Measurements from ENCODE around the gene HSF2BP.
"Not testable (repeated sequence)": the region's sequence is repeated elsewhere in the genome, so short reads cannot be mapped to it uniquely, and the experiment has no call there.

HSF2BP gene

DNA sequence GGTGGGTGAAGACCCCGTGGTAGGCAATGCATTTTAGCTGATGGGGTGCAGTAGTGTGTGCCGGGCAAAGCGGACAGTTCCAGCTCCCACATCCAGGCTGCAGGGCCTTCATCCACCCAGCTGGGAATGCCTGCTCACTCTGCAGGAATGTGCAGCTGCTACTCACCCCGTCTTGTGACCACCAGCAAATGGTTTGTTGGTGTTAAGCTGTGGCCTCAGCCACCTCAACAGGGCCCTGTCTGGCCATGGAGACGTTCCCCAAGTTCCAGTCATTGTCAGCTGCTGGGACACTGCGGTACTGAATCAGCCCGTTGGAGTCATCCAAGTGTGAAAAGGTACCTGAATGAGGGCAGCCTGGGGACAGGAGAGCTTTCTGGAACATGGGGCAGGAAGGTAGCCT is 161.2 kb downstream of the HSF2BP start:
- in situ Hi-C loops (cut with HindIII; ENCODE audit: low sequenced_read_pairs); DNase-seq (ENCODE audit: low read depth); H3K4me3 ChIP-seq (ENCODE audit: low read depth, low read length): not testable (repeated sequence)

DNA sequence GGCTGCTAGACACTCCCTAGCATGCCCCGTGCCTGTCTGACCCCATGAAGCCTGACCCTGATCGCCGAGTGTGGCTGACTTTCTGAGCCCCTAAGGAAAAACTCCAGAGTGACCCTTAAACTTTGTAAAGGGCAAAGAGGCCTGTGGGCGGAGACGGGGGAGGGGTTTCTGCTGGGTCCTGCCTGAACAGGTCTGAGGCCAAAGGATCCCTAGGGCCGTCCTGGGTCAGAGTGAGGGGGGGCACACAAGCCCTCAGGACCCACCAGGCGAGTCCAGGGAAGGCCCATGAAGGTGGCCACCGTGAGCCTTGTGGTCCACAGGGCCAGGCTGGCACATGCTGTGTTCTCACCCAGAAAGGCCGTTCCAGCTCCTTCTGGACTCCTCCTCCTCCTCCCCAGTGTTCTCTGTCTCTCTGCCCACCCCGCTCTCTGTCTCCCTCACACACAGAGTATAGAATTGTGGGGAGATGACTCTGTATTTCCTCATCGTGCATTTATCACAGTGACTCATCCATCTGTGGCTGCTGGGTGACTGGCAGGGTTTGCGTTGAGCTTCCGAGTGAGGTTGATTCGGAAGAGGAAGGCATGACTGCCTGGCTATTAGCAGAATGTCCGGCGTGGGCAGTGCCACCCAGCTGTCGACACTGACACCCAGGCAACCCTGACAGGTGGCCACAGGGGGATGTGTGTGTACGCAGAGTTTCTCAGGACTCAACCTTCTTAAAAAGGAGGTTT is 164.8 kb downstream of the HSF2BP start:
- DNase-seq (ENCODE audit: low read depth); H3K4me3 ChIP-seq (ENCODE audit: low read depth, low read length); in situ Hi-C loops (cut with HindIII; ENCODE audit: low sequenced_read_pairs): not testable (repeated sequence)

DNA sequence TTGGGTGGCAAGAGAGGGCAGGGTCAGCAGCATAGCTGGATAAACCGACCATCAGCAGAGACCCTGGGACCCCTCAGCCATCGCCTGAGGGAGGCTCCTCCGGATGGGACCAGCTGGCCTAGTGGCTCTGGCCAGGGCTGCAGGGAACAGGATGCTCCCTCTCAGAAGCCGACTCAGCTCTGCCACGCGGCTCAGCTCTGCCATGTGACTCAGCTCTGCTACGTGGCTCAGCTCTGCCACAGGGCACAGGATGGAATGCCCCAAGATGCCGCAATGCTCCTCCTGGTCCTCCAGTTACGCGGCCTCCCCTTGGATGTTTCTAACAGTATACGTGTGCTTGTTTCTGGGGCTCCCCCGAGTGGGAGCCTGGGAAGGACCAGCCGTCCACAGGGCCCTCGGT is 165.8 kb downstream of the HSF2BP start:
- DNase-seq (ENCODE audit: low read depth); in situ Hi-C loops (cut with HindIII; ENCODE audit: low sequenced_read_pairs); H3K4me3 ChIP-seq (ENCODE audit: low read depth, low read length): not testable (repeated sequence)

DNA sequence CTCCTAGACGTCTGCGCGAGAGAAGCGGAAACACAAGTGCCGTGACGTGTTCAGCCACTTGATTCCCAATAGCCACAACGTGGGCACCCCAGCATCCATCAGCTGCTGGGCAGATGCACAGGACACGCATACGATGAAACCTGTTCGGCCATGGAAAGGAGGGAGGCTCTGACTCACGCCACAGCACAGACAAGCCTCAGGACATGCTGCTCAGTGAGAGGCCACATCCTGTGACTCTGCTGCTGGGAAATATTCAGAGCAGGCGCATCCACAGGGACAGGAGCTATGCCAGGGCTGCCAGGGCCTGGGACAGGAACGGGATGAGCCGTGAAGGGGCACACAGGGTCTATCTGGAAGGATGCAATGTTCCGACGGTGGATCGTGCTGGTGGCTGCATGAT is 171.1 kb downstream of the HSF2BP start:
- DNase-seq (ENCODE audit: low read depth); H3K4me3 ChIP-seq (ENCODE audit: low read depth, low read length); in situ Hi-C loops (cut with HindIII; ENCODE audit: low sequenced_read_pairs): not testable (repeated sequence)

DNA sequence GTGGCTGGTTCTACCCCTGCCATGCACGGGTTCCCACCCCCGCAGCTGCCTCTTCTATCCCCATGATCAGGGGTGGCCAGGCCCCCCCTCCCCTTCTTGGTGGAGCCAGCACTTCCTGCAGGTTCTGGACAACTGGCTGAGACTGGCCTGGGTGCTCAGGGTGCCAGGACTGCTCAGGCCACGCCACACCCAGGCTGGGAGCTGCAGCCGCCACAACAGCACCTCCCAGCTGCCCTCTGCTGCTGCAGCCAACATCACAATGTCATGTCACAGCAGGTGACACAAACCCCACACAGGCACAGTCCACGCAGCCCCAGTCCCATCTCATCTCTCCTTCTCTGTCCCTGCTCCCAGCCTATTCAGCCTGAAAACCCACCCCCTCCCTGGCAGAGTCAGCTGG is 173.2 kb downstream of the HSF2BP start:
- H3K4me3 ChIP-seq (ENCODE audit: low read depth, low read length); in situ Hi-C loops (cut with HindIII; ENCODE audit: low sequenced_read_pairs); DNase-seq (ENCODE audit: low read depth): not testable (repeated sequence)

DNA sequence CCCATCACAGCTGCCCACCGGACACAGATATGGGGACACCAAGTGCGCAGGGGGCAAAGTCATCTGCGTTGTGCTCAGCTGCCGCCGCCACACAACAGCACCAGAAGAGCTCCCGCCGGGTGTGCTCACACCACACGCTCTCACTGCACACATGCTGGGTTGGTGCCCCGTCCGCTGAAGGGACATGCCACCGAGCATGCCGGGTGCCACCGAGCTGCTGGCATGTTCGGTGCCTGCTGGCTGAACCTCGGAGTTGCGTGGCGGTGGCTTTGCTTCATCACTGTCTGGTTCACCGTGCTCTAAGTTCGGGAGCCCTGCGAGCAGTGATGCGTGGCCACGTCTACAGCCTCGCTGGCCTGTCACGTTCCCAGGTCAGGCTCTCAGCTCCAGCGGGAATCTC is 174.3 kb downstream of the HSF2BP start:
- in situ Hi-C loops (cut with HindIII; ENCODE audit: low sequenced_read_pairs); DNase-seq (ENCODE audit: low read depth); H3K4me3 ChIP-seq (ENCODE audit: low read depth, low read length): not testable (repeated sequence)

DNA sequence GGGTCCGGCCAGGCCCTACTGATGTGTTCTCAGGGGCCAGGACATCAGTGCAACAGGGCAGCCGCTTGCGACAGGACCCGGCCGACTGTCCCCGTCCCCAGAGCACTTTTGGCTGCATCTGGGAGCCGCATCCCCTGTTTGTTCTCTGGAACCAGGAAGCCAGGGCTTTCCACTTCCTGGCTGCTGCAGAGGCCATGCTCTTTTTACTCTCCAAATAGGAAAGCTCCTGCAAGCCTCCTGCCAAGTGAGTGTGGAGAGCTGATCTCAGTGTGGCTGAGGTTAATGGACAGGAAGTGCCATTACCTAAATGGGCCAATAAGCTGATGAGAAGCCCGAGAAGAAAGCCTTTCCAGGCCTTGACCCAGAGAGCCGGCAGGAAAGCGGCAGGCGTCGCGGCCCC is 180.1 kb downstream of the HSF2BP start:
- DNase-seq (ENCODE audit: low read depth); in situ Hi-C loops (cut with HindIII; ENCODE audit: low sequenced_read_pairs); H3K4me3 ChIP-seq (ENCODE audit: low read depth, low read length): not testable (repeated sequence)

All from astrocyte of the cerebellum (primary cell).